HG02870 (cell line): ENCODE measurements around the gene CEP72.
"Not testable (repeated sequence)": the region's sequence is repeated elsewhere in the genome, so short reads cannot be mapped to it uniquely, and the experiment has no call there.

ENCODE experiments used
- ATAC-seq: cut with Tn5 transposase; IDR thresholded peaks from one replicate; pipeline ENCODE4 v1.9.1; 2021; ENCODE audit warnings: mild to moderate bottlenecking, moderate library complexity; ENCODE audit not compliant: unreplicated experiment

Gene CEP72

DNA sequence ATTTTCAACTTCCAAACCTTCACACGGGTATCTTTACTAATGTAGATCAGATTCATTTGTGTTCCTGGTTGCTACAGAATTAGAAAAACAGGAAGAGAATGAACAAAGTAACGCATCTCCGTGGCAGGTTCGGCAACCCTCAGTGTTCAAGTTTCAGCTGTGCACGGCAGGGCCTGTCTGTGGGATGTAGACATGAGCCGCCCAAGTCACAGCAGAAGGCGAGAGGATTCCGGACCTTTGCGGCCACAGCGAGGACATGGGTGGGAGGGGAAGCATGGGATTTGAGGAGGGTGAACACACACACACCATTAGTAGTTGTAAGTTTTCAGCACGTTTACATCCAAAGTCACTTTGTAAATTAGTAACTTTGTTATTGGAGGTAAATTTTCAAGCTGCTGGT, 31.7 kb upstream of the CEP72 start:
- no peak for ATAC-seq

DNA sequence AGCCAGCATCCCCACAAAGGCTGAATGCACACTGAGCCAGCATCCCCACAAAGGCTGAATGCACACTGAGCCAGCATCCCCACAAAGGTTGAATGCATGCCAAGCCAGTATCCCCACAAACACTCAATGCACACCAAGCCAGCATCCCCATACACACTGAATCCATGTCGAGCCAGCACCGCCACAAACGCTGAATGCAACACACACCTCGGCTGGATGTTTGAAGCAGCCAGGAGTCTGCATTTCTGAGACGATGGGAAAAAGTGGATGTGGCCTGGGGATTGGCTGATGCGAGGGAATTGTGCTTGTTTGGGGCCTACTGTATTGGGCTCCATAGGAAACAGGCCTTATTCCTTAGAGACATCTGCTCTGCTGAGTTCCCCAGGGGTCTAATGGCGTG, 30.9 kb upstream of the CEP72 start:
- ATAC-seq, result no peak

GRCh38 chr5:581941-582340, 30.2 kb upstream of the CEP72 start:
- ATAC-seq, result no peak

DNA sequence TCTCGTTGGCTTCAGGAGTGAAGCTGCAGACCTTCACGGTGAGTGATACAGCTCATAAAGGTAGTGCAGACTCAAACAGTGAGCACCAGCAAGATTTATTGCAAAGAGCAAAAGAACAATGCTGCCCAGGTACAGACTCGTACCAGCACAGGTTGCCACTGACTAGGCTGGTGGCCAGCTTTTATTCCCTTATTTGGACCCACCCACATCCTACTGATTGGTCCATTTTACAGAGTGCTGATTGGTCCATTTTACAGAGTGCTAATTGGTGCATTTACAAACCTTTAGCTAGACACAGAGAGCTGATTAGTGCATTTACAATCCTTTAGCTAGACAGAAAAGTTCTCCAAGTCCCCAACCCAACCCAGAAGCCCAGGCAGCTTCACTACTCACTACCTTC, 29.7 kb upstream of the CEP72 start:
- not testable (repeated sequence) for ATAC-seq

DNA sequence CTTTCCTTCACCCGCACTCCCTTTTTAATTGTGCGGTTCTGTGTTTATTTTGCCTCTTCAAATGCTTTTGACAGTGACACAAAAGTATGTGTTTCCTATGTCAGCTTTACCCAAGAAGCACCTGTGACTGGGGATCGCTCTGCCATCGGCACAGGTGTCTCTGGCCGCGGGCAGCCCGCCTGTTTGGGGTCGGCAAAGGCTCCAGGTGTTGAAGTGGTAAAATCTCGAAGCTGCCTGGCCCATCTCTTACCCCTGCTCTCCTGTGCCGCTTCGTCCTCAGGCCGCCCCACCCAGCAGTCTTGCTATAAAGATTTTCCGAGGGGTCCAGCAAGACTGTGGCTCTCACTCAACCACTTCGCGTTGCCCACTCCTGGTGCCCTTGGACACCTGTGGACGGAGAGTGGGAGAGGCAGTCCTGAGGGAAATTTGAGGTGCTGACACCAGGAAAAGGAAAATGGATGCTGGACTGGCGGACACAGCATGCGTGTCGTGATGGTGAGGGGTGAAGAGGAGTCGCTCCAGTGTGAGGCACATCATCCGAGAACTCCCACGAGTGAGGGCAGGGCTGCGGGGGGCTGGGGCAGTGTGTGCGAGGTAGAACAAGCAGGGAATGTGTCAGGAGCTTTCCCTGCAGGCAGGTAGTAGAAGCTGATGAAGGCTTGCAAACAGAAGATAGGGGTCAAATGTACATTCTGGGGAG, 29.1 kb upstream of the CEP72 start:
- ATAC-seq, result no peak

DNA sequence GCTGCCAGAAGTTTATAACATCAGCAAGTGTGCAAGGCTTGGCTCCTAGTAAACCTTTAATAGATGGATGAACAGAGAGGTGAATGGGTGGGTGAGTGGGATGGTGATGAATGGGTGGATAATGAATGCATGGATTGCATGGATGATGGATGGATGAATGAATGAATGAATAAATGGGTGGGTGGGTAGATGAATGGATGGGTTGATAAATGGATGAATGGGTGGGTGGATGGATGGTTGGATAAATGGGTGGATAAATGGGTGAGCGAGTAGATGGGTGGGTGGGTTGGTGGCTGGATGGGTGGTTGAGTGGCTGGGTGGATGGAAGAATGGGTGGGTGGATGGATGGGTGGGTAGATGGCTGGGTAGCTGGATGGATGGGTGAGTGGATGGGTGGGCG, 28.5 kb upstream of the CEP72 start:
- no peak for ATAC-seq

GRCh38 chr5:584216-584615, 27.9 kb upstream of the CEP72 start:
- ATAC-seq, result no peak

DNA sequence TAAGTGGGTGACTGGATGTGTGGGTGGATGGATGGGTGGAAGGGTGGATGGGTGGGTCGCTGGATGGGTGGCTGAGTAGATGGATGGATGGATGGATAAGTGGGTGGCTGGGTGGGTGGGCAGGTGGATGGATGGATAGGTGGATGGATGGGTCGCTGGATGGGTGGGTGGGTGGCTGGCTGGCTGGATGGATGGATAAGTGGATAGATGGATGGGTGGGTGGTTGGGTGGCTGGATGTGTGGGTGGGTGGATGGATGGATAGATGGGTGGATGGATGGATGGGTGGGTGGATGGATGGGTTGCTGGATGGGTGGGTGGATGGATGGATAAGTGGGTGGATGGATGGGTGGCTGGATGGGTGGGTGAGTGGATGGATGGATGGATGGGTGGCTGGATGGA, 27.3 kb upstream of the CEP72 start:
- ATAC-seq, result no peak

GRCh38 chr5:585556-585955, 26.6 kb upstream of the CEP72 start:
- ATAC-seq, result no peak

- no peak for ATAC-seq
Observed at GRCh38 chr5:585962-586628, 26.0 kb upstream of the CEP72 start.

DNA sequence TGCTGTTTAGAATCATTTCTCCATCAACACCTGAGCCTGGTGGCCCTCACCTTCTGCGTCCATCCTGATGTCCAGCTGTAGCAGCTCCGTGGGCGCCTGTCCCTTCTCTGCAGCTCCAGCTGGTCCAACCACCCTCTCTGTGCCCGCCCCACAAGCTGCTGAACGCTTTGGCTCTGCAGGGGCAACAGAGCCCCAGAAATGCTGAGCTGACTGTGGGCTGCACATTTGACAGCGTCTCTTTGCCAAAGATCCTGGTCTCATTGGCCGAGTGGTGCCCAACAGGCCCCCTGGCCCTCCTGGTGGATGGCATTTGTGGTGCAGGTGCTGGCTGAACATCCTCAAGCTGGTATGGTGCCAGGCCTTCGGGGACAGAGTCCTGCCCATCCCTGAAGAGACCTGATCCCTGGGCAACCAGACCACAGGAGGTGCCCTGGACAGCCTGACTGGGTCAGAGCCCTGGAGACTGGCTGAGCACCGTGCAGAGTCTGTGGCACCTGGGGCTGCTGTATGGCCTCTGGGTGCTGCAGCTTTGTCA, 25.3 kb upstream of the CEP72 start:
- no peak for ATAC-seq

DNA sequence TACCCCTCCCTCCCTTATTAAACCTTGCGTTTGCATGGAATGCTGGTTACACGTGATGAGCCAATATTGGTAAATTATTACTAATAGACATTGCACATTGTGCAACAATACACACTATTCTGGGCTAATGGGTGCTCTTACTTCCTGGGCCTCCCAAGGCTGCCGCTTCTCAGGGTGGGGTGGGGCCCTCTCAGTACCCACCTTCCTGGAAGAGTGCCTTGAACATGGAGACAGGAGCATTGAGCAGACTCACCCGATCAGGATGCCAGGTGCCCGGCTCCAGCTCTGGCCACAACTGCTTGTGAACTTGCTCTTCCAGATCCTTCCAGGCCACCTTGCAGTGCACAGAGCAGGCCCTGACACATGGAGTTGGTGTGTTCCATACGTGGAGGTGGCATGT, 24.7 kb upstream of the CEP72 start:
- no peak for ATAC-seq

DNA sequence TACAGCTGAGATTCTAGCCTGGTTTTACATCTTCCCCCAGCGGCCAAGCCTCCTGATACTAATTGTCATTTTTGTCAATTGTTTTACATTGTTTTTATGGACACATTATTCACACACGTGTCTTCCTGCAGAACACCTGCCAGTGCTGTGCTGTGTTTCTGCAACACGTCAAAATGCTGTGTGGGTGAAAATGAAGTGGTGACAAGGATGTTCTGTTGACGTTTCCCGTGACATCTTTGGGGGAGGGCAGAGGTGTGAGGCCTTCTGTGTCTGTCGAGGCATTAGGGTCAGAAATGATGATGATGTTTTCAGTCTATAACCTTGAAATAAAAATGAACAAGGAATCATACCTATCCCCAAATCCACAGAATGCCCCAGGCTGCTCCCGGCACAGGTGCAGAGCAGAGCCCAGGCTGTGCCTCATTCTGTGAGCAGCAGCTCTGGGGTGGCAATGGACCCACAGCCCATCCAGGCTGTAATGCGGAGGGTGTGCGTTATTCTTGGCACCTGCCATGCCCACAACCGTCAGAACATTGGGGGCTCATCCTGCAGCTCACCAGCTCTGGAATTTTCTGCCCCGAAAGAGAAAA, 23.6 kb upstream of the CEP72 start:
- no peak for ATAC-seq

DNA sequence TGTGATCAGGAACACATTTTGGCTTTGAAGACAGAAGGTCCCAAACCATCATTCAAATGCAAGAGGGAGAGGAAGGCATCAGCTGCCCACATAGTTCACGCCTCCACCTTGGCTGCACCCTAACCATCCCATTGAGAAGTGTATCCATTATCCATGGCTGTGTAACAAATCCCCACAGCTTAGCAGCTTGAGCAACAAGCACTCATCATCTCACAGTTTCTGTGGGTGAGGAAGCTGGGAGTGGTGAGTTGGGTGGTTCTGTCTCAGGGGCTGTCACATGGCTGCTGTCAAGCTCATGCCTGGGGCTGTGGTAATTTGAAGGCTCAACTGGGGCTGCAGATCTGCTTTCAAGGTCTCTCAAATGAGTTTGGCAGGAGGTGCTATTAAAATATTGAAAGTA, 23.0 kb upstream of the CEP72 start:
- ATAC-seq, result no peak

DNA sequence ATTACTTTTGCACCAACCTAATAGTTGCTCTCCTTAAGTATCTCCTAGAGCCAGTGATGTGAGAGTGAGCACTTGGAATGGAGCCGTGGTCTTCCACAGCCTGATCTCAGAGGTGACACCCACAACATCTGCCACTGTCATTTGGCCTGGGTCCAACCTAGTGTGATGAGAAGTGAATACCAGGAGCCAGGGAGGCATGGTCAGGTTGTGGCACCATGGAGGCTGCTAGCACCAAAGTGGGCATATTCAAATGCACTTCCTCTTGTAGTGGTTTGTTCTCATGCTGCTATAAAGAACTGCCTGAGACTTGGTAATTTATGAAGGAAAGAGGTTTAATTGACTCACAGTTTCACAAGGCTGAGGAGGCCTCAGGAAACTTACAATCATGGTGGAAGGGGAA, 22.6 kb upstream of the CEP72 start:
- ATAC-seq, result no peak

DNA sequence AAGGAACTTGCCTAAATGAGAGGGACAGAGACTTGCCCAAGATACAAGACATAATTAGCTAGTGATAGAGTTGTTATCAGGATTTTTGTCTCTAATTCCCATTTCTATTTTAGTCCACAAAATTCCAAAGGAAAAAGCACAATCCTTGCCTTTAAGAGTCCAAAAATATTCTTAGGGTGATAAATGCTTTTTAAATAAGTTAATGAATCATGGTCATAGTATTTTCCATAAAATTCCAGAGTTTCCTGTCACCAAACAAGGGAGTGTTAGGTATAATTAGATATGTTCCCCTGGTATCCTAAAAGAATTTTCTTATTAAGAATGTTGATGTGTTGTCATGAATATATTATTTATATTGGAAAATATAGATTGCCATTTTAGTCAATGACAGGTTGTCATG, 21.8 kb upstream of the CEP72 start:
- ATAC-seq, result no peak

DNA sequence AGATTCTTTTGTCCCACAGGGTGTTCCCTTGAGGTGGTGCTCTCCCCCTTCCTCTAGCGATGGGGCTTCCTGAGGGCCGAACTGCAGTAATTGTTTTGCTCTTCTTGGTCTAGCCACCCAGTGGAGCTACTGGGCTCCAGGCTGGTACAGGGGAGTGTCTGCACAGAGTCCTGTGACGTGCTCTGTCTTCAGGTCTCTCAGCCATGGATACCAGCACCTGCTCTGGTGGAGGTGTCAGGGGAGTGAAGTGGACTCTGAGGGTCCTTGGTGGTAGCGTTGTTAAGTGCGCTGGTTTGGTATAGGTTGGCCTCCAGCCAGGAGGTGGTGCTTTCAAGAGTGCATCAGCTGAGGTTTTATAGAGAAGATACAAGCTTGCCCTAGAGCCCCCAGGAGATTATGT, 20.4 kb upstream of the CEP72 start:
- ATAC-seq, result no peak

- ATAC-seq, result no peak
Observed at GRCh38 chr5:592158-592557, 20.0 kb upstream of the CEP72 start.

DNA sequence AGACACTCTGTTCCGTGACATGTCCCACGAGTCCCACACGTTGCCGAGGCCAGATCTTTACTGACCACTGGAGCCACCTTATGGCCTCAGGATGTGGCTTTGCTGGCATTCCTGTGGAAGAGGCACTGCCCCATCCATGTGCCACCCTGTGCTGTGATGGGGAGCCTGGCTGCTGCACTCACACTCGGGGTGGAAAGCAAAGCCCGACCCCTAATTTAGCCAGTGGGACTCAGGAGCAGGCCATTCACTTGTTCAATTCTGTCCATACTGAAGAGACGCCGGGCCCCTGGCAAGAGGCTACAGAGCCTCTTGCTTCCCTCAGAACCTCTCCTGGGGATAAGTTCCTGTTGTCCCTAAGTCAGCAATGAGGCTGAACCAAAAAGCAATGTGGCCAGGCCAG, 18.6 kb upstream of the CEP72 start:
- ATAC-seq, result no peak

- no peak for ATAC-seq
Observed at GRCh38 chr5:594226-594860, 17.8 kb upstream of the CEP72 start.

- ATAC-seq, result no peak
Observed at GRCh38 chr5:595285-595875, 16.8 kb upstream of the CEP72 start.
